Measurements from ENCODE around the gene ZDHHC14.
A peak's percentile ranks its signal among the peaks of the same experiment; 100 is the strongest.

Gene ZDHHC14

DNA sequence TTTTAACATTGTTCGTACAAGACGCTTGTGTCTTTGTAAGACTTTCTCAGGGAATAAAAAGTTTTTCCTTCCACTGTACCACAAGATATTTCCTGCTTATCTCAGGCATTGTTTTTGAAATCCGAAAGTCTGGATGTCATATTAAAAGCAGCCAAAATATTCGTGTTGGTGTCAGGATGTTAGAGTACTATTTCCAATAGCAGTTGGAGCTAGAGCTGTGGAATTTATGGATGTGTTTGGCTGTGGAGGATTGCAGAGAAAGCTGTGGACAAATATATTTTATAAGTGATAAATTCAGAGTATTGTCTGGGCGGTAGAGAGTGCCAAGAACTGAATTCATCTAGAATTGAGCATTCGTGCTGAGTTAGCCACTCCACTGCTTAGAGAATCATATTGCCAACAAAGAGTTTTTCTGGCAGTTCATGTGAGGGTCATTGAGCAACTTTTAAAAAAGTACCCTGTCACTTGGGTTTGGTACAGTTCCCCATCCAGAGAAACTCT is 57.7 kb downstream of the ZDHHC14 start:
- Mint-ChIP-seq H3K9me3 (peaks cover 9% of the 10 kb centered on the region), H3K4me1 (peaks cover 17% of the 10 kb centered on the region), H3K4me3 (no peak overlapping the region), H3K36me3 (peaks cover 7% of the 10 kb centered on the region), H3K27ac (no peak overlapping the region)
- ATAC-seq, result no peak
- DNase-seq (ENCODE audit: low spot score in 2 of 2), result no peak

DNA sequence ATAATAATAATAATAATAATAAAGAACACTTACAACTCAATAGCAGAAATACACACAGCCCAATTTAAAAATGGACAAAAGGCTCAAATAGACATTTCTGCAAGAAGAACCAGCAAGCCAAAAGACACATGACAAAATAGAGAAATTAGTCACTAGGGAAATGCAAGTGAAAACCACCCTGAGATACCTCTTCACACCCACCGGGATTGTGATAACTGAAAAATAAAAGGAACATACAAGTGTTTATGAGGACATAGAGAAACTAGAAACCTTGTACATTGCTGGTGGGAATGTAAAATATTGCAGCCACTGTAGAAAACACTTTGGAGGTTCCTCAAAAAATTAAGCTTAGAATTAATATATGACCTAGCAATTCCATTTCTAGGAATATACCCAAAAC is 59.2 kb downstream of the ZDHHC14 start:
- peaks cover 7% of the 10 kb centered on the region for H3K36me3 Mint-ChIP-seq
- ATAC-seq (no peak), DNase-seq (ENCODE audit: low spot score in 2 of 2) (no peak)
- no peak overlapping the region for H3K4me3 Mint-ChIP-seq
- H3K4me1 Mint-ChIP-seq, result peaks cover 19% of the 10 kb centered on the region
- peaks cover 9% of the 10 kb centered on the region for H3K9me3 Mint-ChIP-seq
- no peak overlapping the region for H3K27ac Mint-ChIP-seq

DNA sequence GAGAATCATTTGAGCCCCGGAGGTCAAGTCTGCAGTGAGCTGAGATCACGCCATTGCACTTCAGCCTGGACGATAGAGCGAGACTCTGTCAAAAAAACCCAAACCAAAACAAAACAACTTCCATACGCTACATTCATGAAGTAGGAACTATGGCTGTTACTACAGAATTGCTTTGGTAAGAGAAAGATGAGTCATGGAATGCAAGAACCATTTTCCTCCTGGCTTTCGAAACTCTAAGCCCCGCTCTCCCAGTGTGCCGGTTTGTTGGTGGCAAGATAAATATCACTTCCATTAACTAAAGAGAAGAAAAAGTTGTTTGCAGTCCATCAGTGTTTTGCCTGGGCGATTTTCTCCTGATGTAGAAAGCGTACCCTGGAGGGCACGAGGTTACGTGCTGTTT is 61.3 kb downstream of the ZDHHC14 start:
- DNase-seq (ENCODE audit: low spot score in 2 of 2) (no peak), ATAC-seq (no peak)
- Mint-ChIP-seq H3K4me3 (no peak overlapping the region), H3K27ac (no peak overlapping the region), H3K9me3 (peaks cover 9% of the 10 kb centered on the region), H3K36me3 (peaks cover 7% of the 10 kb centered on the region), H3K4me1 (peaks cover 13% of the 10 kb centered on the region)

DNA sequence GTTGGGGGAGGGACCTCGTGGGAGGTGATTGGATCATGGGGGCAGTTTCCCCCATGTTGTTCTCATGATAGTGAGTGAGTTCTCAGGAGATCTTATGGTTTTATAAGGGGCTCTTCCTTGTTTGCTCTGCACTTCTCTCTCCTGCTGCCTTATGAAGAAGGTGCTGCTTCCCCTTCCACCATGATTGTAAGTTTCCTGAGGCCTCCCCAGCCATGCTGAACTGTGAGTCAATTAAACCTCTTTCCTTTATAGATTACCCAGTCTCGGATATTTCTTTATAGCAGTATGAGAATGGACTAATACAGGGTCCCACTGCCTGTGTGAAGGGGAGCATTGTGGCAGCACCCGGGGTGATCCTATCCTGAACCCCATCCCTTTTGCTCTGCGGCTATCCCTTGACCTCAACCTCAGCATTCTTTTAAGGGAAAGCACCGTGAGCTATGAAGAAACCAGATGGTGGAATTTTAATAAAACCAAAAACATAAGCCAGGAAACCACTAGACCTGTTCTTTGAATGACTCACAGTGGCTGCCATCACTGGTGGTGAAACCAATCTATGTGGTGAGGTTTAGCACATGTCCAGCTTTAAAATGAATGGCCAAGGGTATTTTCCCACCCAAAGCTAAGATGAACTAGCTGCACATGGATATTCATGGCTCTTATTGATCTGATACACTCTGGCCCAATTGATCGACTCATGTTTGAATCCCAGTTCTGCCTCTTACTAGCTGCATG is 62.2 kb downstream of the ZDHHC14 start:
- Mint-ChIP-seq H3K4me1 (peaks cover 13% of the 10 kb centered on the region), H3K9me3 (peaks cover 9% of the 10 kb centered on the region), H3K27ac (peak overlapping the region; percentile 75), H3K4me3 (peak overlapping the region; percentile 4), H3K36me3 (peaks cover 7% of the 10 kb centered on the region)
- ATAC-seq (peak; percentile 92), DNase-seq (ENCODE audit: low spot score in 2 of 2) (peak in 1 of 2 donors; percentile 72)

DNA sequence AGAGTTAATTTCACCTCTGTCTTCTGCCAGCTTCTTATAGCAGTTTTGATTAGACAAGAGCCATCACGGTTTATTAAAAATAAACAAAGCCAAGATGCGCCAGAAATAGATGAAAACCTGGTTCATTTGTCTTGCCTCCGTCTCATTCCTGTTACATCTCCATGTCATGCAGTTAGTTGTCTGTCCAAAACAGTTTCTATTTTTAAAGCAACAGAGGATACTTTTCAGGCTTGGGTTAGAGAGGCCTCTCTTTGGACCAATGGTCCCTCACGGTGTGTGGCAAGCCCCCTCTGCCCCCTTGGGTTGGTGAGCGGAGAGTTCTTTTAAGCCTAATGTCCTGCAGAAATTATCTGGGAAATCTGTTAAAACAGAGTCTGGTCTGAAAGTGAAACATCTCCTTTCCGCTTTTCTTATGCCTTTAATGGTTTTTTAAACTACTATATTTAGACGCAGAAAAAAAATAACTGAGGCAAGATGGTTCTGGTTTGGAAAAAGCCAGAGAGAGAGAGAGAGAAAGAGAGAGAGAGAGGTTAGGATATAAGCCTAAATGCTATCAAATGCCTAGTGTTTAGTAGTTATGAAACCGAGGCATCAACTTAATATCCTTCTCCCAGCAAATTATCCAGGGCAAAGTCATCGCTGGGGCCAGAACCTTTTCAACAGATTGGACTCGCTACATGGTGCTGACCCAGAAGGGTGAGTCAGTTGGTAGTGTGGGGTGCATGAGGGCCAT is 64.5 kb downstream of the ZDHHC14 start:
- peaks cover 7% of the 10 kb centered on the region for H3K36me3 Mint-ChIP-seq
- H3K4me1 Mint-ChIP-seq, result peaks cover 13% of the 10 kb centered on the region
- no peak overlapping the region for H3K4me3 Mint-ChIP-seq
- H3K9me3 Mint-ChIP-seq, result peaks cover 8% of the 10 kb centered on the region
- ATAC-seq, result no peak
- no peak for DNase-seq (ENCODE audit: low spot score in 2 of 2)
- no peak overlapping the region for H3K27ac Mint-ChIP-seq

DNA sequence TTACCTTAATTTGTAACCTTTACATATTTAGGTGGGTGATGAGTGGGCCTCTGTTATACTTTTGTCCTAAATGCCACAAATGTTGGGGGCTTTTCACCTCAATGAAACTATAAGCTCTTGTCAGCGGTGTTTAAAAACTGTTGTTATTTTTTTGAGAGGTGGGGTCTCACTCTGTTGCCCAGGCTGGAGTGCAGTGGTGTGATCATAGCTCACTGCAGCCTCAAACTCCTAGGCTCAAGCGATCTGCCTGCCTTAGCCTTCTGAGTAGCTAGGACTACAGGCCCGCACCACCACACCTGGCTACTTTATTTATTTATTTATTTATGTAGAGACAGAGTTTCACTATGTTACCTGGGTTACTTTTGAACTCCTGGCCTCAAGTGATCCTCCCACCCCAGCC is 66.7 kb downstream of the ZDHHC14 start:
- Mint-ChIP-seq H3K27ac (no peak overlapping the region), H3K36me3 (peaks cover 6% of the 10 kb centered on the region), H3K9me3 (peaks cover 5% of the 10 kb centered on the region), H3K4me1 (peaks cover 12% of the 10 kb centered on the region), H3K4me3 (no peak overlapping the region)
- DNase-seq (ENCODE audit: low spot score in 2 of 2), result no peak
- ATAC-seq, result no peak

DNA sequence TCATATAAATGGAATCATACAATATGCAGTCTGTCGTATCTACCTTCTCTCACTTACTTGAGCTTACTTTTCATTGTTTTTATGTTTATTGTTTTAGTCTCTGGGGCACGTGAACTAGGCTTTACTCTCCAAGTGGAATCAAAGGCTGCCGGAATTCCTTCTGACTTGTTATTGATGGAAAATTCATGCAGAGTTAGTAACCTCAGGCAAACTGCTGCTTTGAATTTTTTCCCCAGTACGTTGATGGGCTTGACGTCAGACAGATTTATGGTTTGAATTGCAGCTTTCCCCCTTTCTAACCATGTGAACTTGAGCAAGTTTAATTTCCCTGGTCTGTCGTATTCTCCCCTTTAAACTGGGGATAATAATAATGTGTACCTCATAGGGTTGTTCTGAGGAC is 68.6 kb downstream of the ZDHHC14 start:
- ATAC-seq (no peak), DNase-seq (ENCODE audit: low spot score in 2 of 2) (no peak)
- Mint-ChIP-seq H3K9me3 (no peaks in the 10 kb centered on the region), H3K36me3 (no peaks in the 10 kb centered on the region), H3K4me3 (no peak overlapping the region), H3K4me1 (no peaks in the 10 kb centered on the region), H3K27ac (no peak overlapping the region)

DNA sequence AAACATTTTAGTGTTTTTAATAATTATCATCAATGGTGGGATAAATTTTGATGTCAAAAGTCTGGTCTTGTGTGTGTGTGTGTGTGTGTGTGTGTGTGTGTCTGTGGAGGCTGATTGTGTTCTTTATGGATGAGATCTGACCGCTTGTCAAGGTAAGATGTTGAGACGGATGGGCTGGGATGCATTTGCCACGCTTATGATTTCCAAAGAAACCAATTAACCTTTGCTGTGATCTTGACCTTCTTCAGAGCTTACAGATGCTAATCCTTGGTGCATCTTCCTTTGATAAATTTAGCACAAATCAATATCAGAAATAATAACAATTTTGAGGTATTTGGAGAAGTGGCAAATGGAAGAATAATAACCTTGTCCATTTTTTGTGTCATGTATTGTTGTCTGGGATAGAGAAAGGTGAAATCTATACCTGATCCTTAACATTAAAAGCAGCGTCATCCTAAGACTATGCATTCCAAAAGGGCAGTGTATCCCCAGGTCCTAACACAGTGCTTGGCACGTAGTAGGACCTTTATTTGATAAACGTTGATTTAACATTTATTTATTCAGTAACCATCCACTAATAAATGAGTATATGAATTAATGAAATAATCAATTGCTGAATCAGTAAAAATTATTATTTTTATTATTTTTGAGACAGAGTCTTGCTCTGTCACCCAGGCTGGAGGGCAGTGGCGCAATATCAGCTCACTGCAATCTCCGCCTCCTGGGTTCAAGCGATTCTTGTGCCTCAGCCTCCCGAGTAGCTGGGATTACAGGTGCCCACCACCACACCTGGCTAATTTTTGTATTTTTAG is 70.1 kb downstream of the ZDHHC14 start:
- H3K4me3 Mint-ChIP-seq, result no peak overlapping the region
- H3K9me3 Mint-ChIP-seq, result no peaks in the 10 kb centered on the region
- no peak overlapping the region for H3K27ac Mint-ChIP-seq
- ATAC-seq (no peak), DNase-seq (ENCODE audit: low spot score in 2 of 2) (no peak)
- no peaks in the 10 kb centered on the region for H3K36me3 Mint-ChIP-seq
- peaks cover 3% of the 10 kb centered on the region for H3K4me1 Mint-ChIP-seq

DNA sequence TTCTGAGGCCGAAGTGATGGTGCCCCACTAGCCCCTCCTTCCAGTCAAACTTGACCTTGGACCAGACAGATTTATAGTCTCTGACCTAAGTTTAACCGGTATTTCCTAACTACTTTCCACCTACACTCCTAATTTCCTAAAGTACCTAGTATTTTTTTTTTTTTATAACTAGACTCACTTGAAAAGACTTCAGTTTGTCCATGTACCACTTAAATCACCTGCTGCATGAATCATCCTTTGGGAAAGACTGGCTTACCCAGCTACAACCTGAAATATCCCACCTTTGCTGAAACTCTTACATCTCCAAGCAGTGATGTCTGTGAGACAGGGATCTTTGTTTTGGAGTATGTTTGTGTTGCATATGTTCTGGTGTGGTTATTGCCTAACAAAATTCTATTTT is 71.1 kb downstream of the ZDHHC14 start:
- no peak for DNase-seq (ENCODE audit: low spot score in 2 of 2)
- Mint-ChIP-seq H3K36me3 (no peaks in the 10 kb centered on the region), H3K4me1 (peaks cover 9% of the 10 kb centered on the region), H3K4me3 (no peak overlapping the region), H3K9me3 (no peaks in the 10 kb centered on the region), H3K27ac (no peak overlapping the region)
- no peak for ATAC-seq

DNA sequence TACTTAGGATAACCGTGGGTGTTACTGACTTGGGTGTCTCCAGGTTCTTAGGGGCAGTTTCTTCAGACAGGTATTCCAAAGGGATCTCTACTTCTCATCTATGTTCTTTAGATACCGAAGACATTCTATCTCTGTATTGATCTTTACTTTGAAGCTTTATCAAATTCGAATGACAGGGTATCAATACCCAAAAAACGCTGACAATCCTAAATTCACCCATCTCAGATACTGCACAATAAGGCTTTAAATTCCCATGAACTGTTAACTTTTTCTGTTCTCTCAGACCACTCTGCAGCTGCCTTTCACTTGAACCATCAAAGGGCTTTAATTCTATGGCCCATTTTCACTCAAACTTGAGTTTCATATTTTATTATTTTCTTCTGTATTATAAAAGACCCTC is 72.1 kb downstream of the ZDHHC14 start:
- Mint-ChIP-seq H3K9me3 (no peaks in the 10 kb centered on the region), H3K4me1 (peaks cover 9% of the 10 kb centered on the region), H3K36me3 (no peaks in the 10 kb centered on the region), H3K27ac (no peak overlapping the region), H3K4me3 (no peak overlapping the region)
- DNase-seq (ENCODE audit: low spot score in 2 of 2) (no peak), ATAC-seq (no peak)

DNA sequence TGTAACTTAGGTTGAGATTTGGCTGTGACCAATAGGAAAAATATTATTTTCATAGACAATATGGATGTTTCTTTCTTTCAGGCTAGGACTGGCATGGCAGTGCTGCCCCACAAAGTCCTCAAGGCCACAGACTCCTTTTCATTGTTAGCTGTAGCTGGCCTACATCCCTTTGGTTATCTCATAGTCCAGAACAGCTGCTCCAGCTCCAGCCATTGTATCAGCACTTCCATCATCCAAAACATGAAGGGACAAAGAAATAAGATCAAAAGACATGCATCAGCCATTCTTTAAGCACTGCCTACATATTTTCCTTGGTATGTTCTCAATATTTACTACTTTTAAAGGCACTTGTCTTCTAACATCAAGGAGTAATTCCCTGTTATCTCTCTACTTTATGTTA is 73.0 kb downstream of the ZDHHC14 start:
- ATAC-seq (no peak), DNase-seq (ENCODE audit: low spot score in 2 of 2) (no peak)
- H3K4me3 Mint-ChIP-seq, result no peak overlapping the region
- H3K4me1 Mint-ChIP-seq, result peaks cover 10% of the 10 kb centered on the region
- no peaks in the 10 kb centered on the region for H3K9me3 Mint-ChIP-seq
- H3K36me3 Mint-ChIP-seq, result no peaks in the 10 kb centered on the region
- H3K27ac Mint-ChIP-seq, result no peak overlapping the region

DNA sequence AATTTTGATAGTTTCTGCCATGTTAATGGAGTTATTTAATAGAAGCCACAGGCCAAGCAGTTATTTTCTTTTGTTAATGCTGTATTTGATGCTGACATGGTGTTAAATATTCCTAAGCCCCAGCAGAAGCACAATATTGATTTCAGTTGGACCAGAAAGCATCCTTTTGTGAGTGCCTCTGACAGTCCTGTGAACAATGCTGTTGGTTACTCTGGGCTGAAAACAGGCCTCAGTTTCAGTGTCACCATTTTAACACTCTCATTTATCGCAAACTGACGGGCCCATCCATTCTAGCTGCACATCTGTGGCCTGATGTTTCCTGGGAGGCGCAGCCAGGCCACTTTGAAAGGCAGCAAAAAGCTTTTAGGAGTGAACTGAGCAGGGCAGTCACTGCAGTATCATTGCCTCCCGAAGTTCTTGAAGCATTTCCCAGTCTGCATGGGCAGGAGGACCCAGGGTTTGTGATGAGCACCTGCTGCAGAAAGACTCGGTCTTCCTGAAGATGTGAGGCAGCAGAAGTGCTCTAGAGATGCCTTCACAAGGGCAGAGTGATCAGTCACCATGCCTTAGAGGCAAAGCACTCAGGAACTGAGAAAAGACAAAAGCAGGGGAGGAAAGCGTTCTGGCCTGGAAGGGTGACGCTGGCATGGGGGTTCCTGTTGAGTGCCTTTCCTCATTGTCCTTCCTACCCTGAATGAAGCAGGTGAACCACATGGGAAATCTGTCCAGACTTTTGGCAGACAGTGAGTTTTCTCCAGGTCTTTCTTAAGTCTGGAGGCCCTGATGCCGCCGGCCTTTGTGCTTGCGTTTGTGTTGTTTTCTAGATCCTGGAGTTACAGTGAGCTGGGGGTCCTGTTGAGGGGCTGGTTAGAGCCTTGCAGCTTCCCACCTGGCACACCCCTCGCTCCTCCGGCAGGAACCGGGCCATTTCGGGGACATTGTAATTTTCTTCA is 74.0 kb downstream of the ZDHHC14 start:
- Mint-ChIP-seq H3K4me1 (peaks cover 16% of the 10 kb centered on the region), H3K27ac (peak overlapping the region; percentile 82), H3K36me3 (no peaks in the 10 kb centered on the region), H3K9me3 (no peaks in the 10 kb centered on the region), H3K4me3 (no peak overlapping the region)
- ATAC-seq (no peak), DNase-seq (ENCODE audit: low spot score in 2 of 2) (peak in 1 of 2 donors; percentile 39)

DNA sequence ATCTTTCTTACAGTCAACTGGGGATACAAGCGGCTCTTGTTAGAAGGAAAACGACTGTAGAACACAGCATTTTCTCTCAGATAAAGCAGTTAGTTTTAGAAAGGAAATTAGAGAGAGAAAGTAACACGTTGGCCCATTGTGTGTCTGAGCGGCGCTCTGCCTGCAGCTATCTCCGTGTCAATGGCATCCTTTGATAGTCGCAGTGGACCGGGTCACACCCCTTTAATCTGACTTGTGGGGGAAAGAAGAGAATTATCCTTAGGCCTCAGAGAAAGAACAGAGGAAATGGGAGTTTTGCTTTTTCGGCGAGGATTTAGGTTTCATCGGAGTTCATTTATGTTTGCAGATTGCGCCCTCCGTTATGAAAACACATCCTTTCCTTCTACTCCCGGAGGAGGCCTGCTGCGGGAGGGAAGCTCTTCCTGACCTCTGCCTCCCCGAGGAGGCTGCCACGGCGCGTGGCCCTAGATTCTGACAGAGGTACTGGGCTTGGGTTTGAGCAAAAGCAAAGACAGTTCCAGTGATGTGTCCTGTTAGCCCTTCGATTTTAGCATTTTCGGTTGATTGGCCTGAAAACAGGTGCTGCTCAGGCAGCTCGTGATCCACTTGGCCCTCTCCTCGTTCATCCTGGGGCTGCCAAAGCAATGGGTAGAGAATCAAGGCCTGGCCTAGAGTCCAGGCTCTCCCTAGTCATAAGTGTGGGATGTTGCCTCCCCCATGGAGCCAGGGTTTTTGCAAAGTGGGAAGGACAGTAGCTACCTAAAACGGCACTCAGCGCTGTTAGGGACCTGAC is 74.9 kb downstream of the ZDHHC14 start:
- DNase-seq (ENCODE audit: low spot score in 2 of 2) (peak in 1 of 2 donors; percentile 38), ATAC-seq (no peak)
- peak overlapping the region; percentile 82 for H3K27ac Mint-ChIP-seq
- no peak overlapping the region for H3K4me3 Mint-ChIP-seq
- H3K9me3 Mint-ChIP-seq, result no peaks in the 10 kb centered on the region
- no peaks in the 10 kb centered on the region for H3K36me3 Mint-ChIP-seq
- H3K4me1 Mint-ChIP-seq, result peaks cover 23% of the 10 kb centered on the region

DNA sequence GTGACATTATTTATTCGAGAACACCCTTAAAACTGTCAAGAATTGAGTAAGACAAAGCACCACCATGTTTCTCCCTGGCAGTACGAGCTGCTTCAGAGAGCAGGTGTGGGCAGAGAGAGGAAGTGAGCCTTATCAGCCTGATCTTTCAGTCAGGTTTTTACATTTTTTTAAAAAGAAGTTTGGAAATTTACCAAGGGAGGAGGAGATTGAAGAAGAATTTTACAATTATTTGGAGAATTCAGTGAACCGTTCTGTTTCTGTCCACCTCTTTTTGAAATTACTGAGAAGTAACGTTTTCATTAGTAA is 75.5 kb downstream of the ZDHHC14 start:
- DNase-seq (ENCODE audit: low spot score in 2 of 2) (peak in 1 of 2 donors; percentile 2), ATAC-seq (no peak)
- no peaks in the 10 kb centered on the region for H3K9me3 Mint-ChIP-seq
- H3K4me3 Mint-ChIP-seq, result no peak overlapping the region
- peak overlapping the region; percentile 82 for H3K27ac Mint-ChIP-seq
- peaks cover 28% of the 10 kb centered on the region for H3K4me1 Mint-ChIP-seq
- H3K36me3 Mint-ChIP-seq, result no peaks in the 10 kb centered on the region
